Effector CD4-positive, alpha-beta T cell (primary cell): ENCODE results near the gene EFHD2.
"Not testable (repeated sequence)": the region's sequence is repeated elsewhere in the genome, so short reads cannot be mapped to it uniquely, and the experiment has no call there.

Source experiments
- DNase-seq: peaks from one replicate; pipeline ENCODE4 v3.0.0-alpha.2; 2020

The EFHD2 gene

GRCh38 chr1:15433471-15433870 is 23.8 kb downstream of the EFHD2 start:
- no peak for DNase-seq

GRCh38 chr1:15434739-15435138 is 25.1 kb downstream of the EFHD2 start:
- not testable (repeated sequence) for DNase-seq

- DNase-seq: no peak
These were observed 25.8 kb downstream of the EFHD2 start for GRCh38 chr1:15435239-15436077.

- no peak for DNase-seq
These were observed 27.3 kb downstream of the EFHD2 start for GRCh38 chr1:15436881-15437442.

- DNase-seq: no peak
These were observed 29.6 kb downstream of the EFHD2 start for GRCh38 chr1:15439325-15439724.

GRCh38 chr1:15440357-15440756 is 30.7 kb downstream of the EFHD2 start:
- no peak for DNase-seq

GRCh38 chr1:15441247-15441646 is 31.6 kb downstream of the EFHD2 start:
- DNase-seq: no peak

GRCh38 chr1:15442119-15442518 is 32.4 kb downstream of the EFHD2 start:
- no peak for DNase-seq

GRCh38 chr1:15442759-15443158 is 33.1 kb downstream of the EFHD2 start:
- no peak for DNase-seq

GRCh38 chr1:15443281-15443680 is 33.6 kb downstream of the EFHD2 start:
- DNase-seq: no peak

- DNase-seq: no peak
These were observed 35.0 kb downstream of the EFHD2 start for GRCh38 chr1:15444468-15445389.

- DNase-seq: no peak
These were observed 35.9 kb downstream of the EFHD2 start for GRCh38 chr1:15445390-15446122.

- DNase-seq: no peak
These were observed 36.5 kb downstream of the EFHD2 start for GRCh38 chr1:15446212-15446611.

GRCh38 chr1:15448877-15449462 is 39.3 kb downstream of the EFHD2 start:
- no peak for DNase-seq

GRCh38 chr1:15449567-15449966 is 39.9 kb downstream of the EFHD2 start:
- no peak for DNase-seq

- DNase-seq: no peak
These were observed 41.5 kb downstream of the EFHD2 start for GRCh38 chr1:15451014-15451722.

- DNase-seq: no peak
These were observed 42.5 kb downstream of the EFHD2 start for GRCh38 chr1:15452216-15452615.

GRCh38 chr1:15452866-15453571 is 43.3 kb downstream of the EFHD2 start:
- no peak for DNase-seq

- DNase-seq: no peak
These were observed 44.0 kb downstream of the EFHD2 start for GRCh38 chr1:15453734-15454133.

GRCh38 chr1:15454256-15454655 is 44.6 kb downstream of the EFHD2 start:
- DNase-seq: no peak

- no peak for DNase-seq
These were observed 45.8 kb downstream of the EFHD2 start for GRCh38 chr1:15455522-15455921.
